Measurements from ENCODE around the gene PIGP. TPM values are rescaled to one million over a fixed set of nuclear protein-coding genes. Genes with fewer than 3 reads are reported as not detected.

PIGP gene
- polyA plus RNA-seq, 3 donors: 8.8 to 17.6 (median 10.6) TPM

DNA sequence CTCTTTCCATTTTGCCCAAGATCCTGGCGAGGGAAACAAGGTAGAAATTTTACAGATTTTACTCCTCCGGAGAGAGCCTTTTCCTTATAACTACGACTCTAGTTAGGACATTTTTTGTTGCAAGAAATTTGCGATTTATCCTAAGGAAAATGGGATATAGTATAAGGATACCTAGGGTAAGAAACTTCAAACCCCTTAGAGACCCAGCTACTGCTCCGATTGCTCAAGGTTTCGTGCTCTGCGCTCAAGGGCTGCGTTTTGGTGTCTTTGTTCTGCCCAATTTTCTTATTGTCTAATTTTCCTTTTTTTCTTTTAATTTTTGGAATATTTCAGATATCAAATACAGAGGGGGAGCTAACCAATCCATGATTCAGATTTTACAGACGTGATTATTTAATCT is 1.7 kb upstream of the PIGP start:
- Histone ChIP-seq H3K4me1 (ENCODE audit: control insufficient read depth in 1 of 2, insufficient read depth in 2 of 2, low read length in 2 of 2) (peaks cover 20 to 48% of the 10 kb centered on the region in 2 donors), H3K27me3 (ENCODE audit: control insufficient read depth in 2 of 2, insufficient read depth in 2 of 2, low read length in 2 of 2) (no peaks in the 10 kb centered on the region), H3K27ac (ENCODE audit: low read depth in 1 of 2, low read length in 2 of 2) (peak overlapping the region in 1 of 2 donors; percentile 95), H3K9ac (ENCODE audit: insufficient read depth, low read length, poor library complexity, severe bottlenecking) (peak overlapping the region; percentile 91), H3K4me2 (replicated peaks; ENCODE audit: extremely low read depth, low read length, poor library complexity, severe bottlenecking) (peak overlapping the region; percentile 88), H3K4me3 (replicated peaks in 1 of 3; ENCODE audit: low read depth in 2 of 3, low read length in 3 of 3) (peak overlapping the region; percentile 74 to 89 (median 85)), H3K36me3 (replicated peaks in 1 of 2; ENCODE audit: control insufficient read depth in 1 of 2, insufficient read depth in 2 of 2, low read length in 2 of 2) (no peaks in the 10 kb centered on the region), H3K79me2 (ENCODE audit: insufficient read depth, low read length) (peaks cover 55% of the 10 kb centered on the region), H3K9me3 (replicated peaks in 1 of 2; ENCODE audit: control insufficient read depth in 1 of 2, insufficient read depth in 1 of 2, low read length in 2 of 2) (no peaks in the 10 kb centered on the region), H2AFZ (ENCODE audit: insufficient read depth, low read depth, low read length, poor library complexity, severe bottlenecking) (peak overlapping the region; percentile 94), H4K20me1 (ENCODE audit: insufficient read depth, low read length) (peaks cover 11% of the 10 kb centered on the region)
- intact Hi-C loops (cut with micrococcal nuclease): loop anchor here in 1 of 2 donors (5.0 to 10.0 kb wide), 2 partner anchors 82 to 290 kb away; partner anchors contain the start of gene DYRK1A
- no peaks in the 10 kb centered on the region for H3K9me3 Mint-ChIP-seq
- peak overlapping the region in 2 of 7 donors; percentile 92 to 95 for H3K27ac Mint-ChIP-seq
- TF ChIP-seq, protein P1, sequence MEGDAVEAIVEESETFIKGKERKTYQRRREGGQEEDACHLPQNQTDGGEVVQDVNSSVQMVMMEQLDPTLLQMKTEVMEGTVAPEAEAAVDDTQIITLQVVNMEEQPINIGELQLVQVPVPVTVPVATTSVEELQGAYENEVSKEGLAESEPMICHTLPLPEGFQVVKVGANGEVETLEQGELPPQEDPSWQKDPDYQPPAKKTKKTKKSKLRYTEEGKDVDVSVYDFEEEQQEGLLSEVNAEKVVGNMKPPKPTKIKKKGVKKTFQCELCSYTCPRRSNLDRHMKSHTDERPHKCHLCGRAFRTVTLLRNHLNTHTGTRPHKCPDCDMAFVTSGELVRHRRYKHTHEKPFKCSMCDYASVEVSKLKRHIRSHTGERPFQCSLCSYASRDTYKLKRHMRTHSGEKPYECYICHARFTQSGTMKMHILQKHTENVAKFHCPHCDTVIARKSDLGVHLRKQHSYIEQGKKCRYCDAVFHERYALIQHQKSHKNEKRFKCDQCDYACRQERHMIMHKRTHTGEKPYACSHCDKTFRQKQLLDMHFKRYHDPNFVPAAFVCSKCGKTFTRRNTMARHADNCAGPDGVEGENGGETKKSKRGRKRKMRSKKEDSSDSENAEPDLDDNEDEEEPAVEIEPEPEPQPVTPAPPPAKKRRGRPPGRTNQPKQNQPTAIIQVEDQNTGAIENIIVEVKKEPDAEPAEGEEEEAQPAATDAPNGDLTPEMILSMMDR (IDR thresholded peaks at IDR 0.05): no peak
- peak overlapping the region; percentile 95 to 97 for H3K4me3 Mint-ChIP-seq
- no peak for DNase-seq
- no CpG with 5 or more reads among the region's 9 CpGs for WGBS (ENCODE audit: insufficient coverage)
- H3K27me3 Mint-ChIP-seq (ENCODE audit: low read depth in 3 of 3): peaks cover 0 to 4% (median 0%) of the 10 kb centered on the region in 3 donors
- H3K4me1 Mint-ChIP-seq: peaks cover 37% of the 10 kb centered on the region
- H3K36me3 Mint-ChIP-seq: peaks cover 0 to 3% of the 10 kb centered on the region in 2 donors

DNA sequence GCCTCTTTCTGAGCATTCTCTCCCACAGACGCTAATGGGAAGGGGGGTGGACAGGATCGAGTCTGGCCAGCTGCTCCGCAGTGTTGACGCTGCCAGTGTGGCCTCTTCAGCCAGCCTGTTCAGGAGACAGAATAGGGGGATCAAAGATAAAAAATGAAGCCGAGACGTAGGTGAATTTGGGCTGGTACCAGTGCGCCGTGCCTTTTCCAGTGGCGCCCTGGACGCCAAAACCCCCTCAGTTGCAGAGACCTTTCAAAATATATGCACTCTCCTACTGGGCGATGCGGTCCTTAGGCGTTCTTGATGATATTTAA is 1.3 kb upstream of the PIGP start:
- peaks cover 34% of the 10 kb centered on the region for H3K4me1 Mint-ChIP-seq

More for the DNA sequence above, 1.3 kb upstream of the PIGP start:
- 0% methylated on average over 4 of the region's 13 CpGs for WGBS (ENCODE audit: insufficient coverage)
- Mint-ChIP-seq H3K4me3 (peak overlapping the region; percentile 95 to 97), H3K9me3 (no peaks in the 10 kb centered on the region), H3K27me3 (ENCODE audit: low read depth in 3 of 3) (peaks cover 0 to 4% (median 0%) of the 10 kb centered on the region in 3 donors), H3K36me3 (peaks cover under 1 to 4% of the 10 kb centered on the region in 2 donors), H3K27ac (peak overlapping the region; percentile 84 to 95 (median 91))
- Histone ChIP-seq H3K4me1 (ENCODE audit: control insufficient read depth in 1 of 2, insufficient read depth in 2 of 2, low read length in 2 of 2) (peaks cover 18 to 44% of the 10 kb centered on the region in 2 donors), H3K79me2 (ENCODE audit: insufficient read depth, low read length) (peaks cover 55% of the 10 kb centered on the region), H3K27me3 (ENCODE audit: control insufficient read depth in 2 of 2, insufficient read depth in 2 of 2, low read length in 2 of 2) (no peaks in the 10 kb centered on the region), H3K9me3 (replicated peaks in 1 of 2; ENCODE audit: control insufficient read depth in 1 of 2, insufficient read depth in 1 of 2, low read length in 2 of 2) (no peaks in the 10 kb centered on the region), H3K9ac (ENCODE audit: insufficient read depth, low read length, poor library complexity, severe bottlenecking) (peak overlapping the region; percentile 91), H4K20me1 (ENCODE audit: insufficient read depth, low read length) (peaks cover 9% of the 10 kb centered on the region), H3K27ac (ENCODE audit: low read depth in 1 of 2, low read length in 2 of 2) (peak overlapping the region; percentile 78 to 95), H3K4me3 (replicated peaks in 1 of 3; ENCODE audit: low read depth in 2 of 3, low read length in 3 of 3) (peak overlapping the region; percentile 74 to 89 (median 85)), H3K36me3 (replicated peaks in 1 of 2; ENCODE audit: control insufficient read depth in 1 of 2, insufficient read depth in 2 of 2, low read length in 2 of 2) (no peaks in the 10 kb centered on the region), H3K4me2 (replicated peaks; ENCODE audit: extremely low read depth, low read length, poor library complexity, severe bottlenecking) (peak overlapping the region; percentile 88), H2AFZ (ENCODE audit: insufficient read depth, low read depth, low read length, poor library complexity, severe bottlenecking) (peak overlapping the region; percentile 94)
- intact Hi-C loops (cut with micrococcal nuclease): loop anchor here in 1 of 2 donors (5.0 to 10.0 kb wide), 2 partner anchors 82 to 291 kb away; partner anchors contain the start of gene DYRK1A
- no peak for DNase-seq
- TF ChIP-seq, protein P1 (IDR thresholded peaks at IDR 0.05): no peak
